ENCODE results near the gene TBC1D24.
A peak's percentile ranks its signal among the peaks of the same experiment; 100 is the strongest.

DNA sequence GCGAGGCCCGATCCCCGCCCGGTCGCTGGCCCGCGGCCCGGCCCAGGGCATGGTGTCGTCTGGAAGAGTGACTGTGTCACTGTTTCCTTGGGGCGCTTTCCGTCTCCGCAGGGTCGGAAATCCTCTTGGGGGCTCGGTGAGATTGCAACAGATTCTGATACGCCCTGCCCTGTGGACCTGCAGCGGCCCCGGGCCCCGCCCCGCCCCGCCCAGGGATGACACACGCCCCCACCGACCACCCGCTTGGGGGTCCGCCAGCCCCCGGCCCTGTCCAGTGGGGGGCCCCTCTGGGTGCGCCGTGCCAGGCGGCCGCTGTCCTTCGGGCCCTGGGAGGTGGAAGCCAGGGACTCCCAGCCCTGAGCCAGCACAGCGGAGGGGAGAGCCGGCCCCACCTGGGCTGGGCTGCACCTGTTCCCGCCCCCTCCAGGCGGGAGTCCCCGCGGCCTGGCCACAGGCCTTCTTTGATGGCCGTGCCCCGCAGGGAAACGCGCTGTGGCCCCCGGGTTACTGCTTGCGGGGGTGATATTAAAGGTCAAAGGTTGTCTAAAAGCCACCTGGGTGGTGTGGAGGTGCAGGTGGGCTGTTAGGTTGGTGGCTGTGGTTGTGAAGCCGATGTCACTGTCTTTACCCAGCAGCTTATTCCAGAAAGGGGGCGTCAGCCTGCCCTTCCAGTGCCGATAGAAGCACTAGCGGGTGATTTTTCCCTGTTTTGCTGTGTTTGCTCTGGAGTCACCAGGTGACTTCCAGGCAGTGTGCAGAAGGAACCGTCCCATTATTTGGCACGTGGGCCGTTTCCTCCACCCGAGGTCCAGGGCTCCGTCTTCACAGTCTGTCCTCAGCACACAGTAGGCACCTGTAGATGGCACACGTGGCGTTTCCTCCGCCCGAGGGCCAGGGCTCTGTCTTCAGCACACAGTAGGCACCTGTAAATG is 752 bp downstream of the TBC1D24 start:
- TF ChIP-seq, protein P1, sequence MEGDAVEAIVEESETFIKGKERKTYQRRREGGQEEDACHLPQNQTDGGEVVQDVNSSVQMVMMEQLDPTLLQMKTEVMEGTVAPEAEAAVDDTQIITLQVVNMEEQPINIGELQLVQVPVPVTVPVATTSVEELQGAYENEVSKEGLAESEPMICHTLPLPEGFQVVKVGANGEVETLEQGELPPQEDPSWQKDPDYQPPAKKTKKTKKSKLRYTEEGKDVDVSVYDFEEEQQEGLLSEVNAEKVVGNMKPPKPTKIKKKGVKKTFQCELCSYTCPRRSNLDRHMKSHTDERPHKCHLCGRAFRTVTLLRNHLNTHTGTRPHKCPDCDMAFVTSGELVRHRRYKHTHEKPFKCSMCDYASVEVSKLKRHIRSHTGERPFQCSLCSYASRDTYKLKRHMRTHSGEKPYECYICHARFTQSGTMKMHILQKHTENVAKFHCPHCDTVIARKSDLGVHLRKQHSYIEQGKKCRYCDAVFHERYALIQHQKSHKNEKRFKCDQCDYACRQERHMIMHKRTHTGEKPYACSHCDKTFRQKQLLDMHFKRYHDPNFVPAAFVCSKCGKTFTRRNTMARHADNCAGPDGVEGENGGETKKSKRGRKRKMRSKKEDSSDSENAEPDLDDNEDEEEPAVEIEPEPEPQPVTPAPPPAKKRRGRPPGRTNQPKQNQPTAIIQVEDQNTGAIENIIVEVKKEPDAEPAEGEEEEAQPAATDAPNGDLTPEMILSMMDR (IDR thresholded peaks at IDR 0.05 in 2 of 3, conservative IDR thresholded peaks at IDR 0.05 in 1 of 3; ENCODE audit: borderline replicate concordance in 1 of 3, insufficient read depth in 1 of 3, low read depth in 2 of 3, low read length in 2 of 3) = no peak
- TF ChIP-seq TCF7L2 (IDR thresholded peaks at IDR 0.05; ENCODE audit: borderline replicate concordance, extremely low read depth, insufficient read depth, insufficient read length) (peak; percentile 33), EZH2phosphoT487 (IDR thresholded peaks at IDR 0.05; ENCODE audit: borderline replicate concordance) (no peak)
